KOPT-K1 (cell line): Measurements from ENCODE around the gene MGAT1.
"Not testable (repeated sequence)": the region's sequence is repeated elsewhere in the genome, so short reads cannot be mapped to it uniquely, and the experiment has no call there.

Experiments used
- H3K27ac ChIP-seq: fragments of 200-600 bp; sonication (generic); 2 replicates; pipeline ENCODE4 v1.5.1; 2016; ENCODE audit warnings: antibody characterized with exemption, mild to moderate bottlenecking, low read depth, low read length; ENCODE audit not compliant: poor library complexity, severe bottlenecking
- H3K36me3 ChIP-seq: fragments of 200-600 bp; sonication (generic); 2 replicates; pipeline ENCODE4 v1.5.1; 2017; ENCODE audit warnings: antibody characterized with exemption, mild to moderate bottlenecking, low read length, moderate library complexity; ENCODE audit not compliant: insufficient read depth
- H3K9me3 ChIP-seq: fragments of 200-600 bp; sonication (generic); 2 replicates; pipeline ENCODE4 v1.5.1; 2017; ENCODE audit warnings: antibody characterized with exemption, low read length, mild to moderate bottlenecking; ENCODE audit not compliant: insufficient read depth, poor library complexity, severe bottlenecking

Gene MGAT1

GRCh38 chr5:180786531-180787398 is 15.8 kb downstream of the MGAT1 start:
- Histone ChIP-seq H3K9me3 (no peaks in the 10 kb centered on the region), H3K27ac (no peak overlapping the region)

GRCh38 chr5:180785794-180786221 is 16.8 kb downstream of the MGAT1 start:
- Histone ChIP-seq H3K36me3 (peaks cover 41% of the 10 kb centered on the region), H3K9me3 (no peaks in the 10 kb centered on the region), H3K27ac (no peak overlapping the region)

More at GRCh38 chr5:180786531-180787398, 15.8 kb downstream of the MGAT1 start:
- H3K36me3 ChIP-seq = peaks cover 50% of the 10 kb centered on the region

- Histone ChIP-seq H3K27ac (no peak overlapping the region), H3K9me3 (no peaks in the 10 kb centered on the region), H3K36me3 (peaks cover 35% of the 10 kb centered on the region)
These were observed 17.4 kb downstream of the MGAT1 start for GRCh38 chr5:180785121-180785781.

GRCh38 chr5:180784497-180785097 is 18.0 kb downstream of the MGAT1 start:
- H3K36me3 ChIP-seq = peaks cover 29% of the 10 kb centered on the region; the same call in 1 of the 2 replicates
- H3K9me3 ChIP-seq = no peaks in the 10 kb centered on the region
- H3K27ac ChIP-seq = no peak overlapping the region

GRCh38 chr5:180783340-180784052 is 19.1 kb downstream of the MGAT1 start:
- peaks cover 18% of the 10 kb centered on the region; the same call in 1 of the 2 replicates for H3K36me3 ChIP-seq
- no peaks in the 10 kb centered on the region for H3K9me3 ChIP-seq
- no peak overlapping the region for H3K27ac ChIP-seq

GRCh38 chr5:180782748-180783147 is 19.9 kb downstream of the MGAT1 start:
- H3K36me3 ChIP-seq = peaks cover 10% of the 10 kb centered on the region; the same call in 1 of the 2 replicates
- H3K9me3 ChIP-seq = no peaks in the 10 kb centered on the region
- no peak overlapping the region for H3K27ac ChIP-seq

GRCh38 chr5:180781900-180782326 is 20.7 kb downstream of the MGAT1 start:
- H3K9me3 ChIP-seq, H3K36me3 ChIP-seq, H3K27ac ChIP-seq: not testable (repeated sequence)

- Histone ChIP-seq H3K9me3 (no peaks in the 10 kb centered on the region), H3K36me3 (no peaks in the 10 kb centered on the region), H3K27ac (no peak overlapping the region)
These were observed 22.5 kb downstream of the MGAT1 start for GRCh38 chr5:180779985-180780610.

- H3K9me3 ChIP-seq = no peaks in the 10 kb centered on the region
- H3K27ac ChIP-seq = no peak overlapping the region
- no peaks in the 10 kb centered on the region for H3K36me3 ChIP-seq
These were observed 25.1 kb downstream of the MGAT1 start for GRCh38 chr5:180777475-180777874.

GRCh38 chr5:180776376-180776775 is 26.2 kb downstream of the MGAT1 start:
- Histone ChIP-seq H3K27ac (no peak overlapping the region), H3K36me3 (no peaks in the 10 kb centered on the region), H3K9me3 (peaks cover 7% of the 10 kb centered on the region)

- H3K36me3 ChIP-seq = no peaks in the 10 kb centered on the region
These were observed 27.0 kb downstream of the MGAT1 start for GRCh38 chr5:180775624-180776023.

GRCh38 chr5:180771839-180772238 is 30.8 kb downstream of the MGAT1 start:
- Histone ChIP-seq H3K9me3 (peaks cover 7% of the 10 kb centered on the region), H3K27ac (no peak overlapping the region), H3K36me3 (no peaks in the 10 kb centered on the region)

More at GRCh38 chr5:180775624-180776023, 27.0 kb downstream of the MGAT1 start:
- H3K27ac ChIP-seq = no peak overlapping the region
- peaks cover 7% of the 10 kb centered on the region for H3K9me3 ChIP-seq

- Histone ChIP-seq H3K27ac (no peak overlapping the region), H3K9me3 (peaks cover 7% of the 10 kb centered on the region)
These were observed 32.8 kb downstream of the MGAT1 start for GRCh38 chr5:180769821-180770220.

GRCh38 chr5:180755601-180756000 is 47.0 kb downstream of the MGAT1 start:
- no peak overlapping the region for H3K27ac ChIP-seq
- H3K36me3 ChIP-seq = no peaks in the 10 kb centered on the region
- H3K9me3 ChIP-seq = peaks cover 32% of the 10 kb centered on the region

More at GRCh38 chr5:180769821-180770220, 32.8 kb downstream of the MGAT1 start:
- H3K36me3 ChIP-seq = no peaks in the 10 kb centered on the region
